Putamen (tissue), 1 donor: ENCODE measurements around the gene THEM5.

Experiments
- DNase-seq: peaks from one replicate; pipeline ENCODE4 v3.0.0-alpha.2; 2016; ENCODE audit warnings: low spot score

Gene THEM5

GRCh38 chr1:151839457-151840403 lies 13.8 kb downstream of the THEM5 start, which contains the start of gene C2CD4D:
TSS of gene C2CD4D (minus strand) at chr1:151839820. CDS start at chr1:151838989, 831 bp downstream.
- peak; percentile 90 for DNase-seq

- no peak for DNase-seq
Measured at GRCh38 chr1:151839082-151839412, 14.5 kb downstream of the THEM5 start.

- no peak for DNase-seq
Measured at GRCh38 chr1:151838222-151839081, 15.1 kb downstream of the THEM5 start.

DNA sequence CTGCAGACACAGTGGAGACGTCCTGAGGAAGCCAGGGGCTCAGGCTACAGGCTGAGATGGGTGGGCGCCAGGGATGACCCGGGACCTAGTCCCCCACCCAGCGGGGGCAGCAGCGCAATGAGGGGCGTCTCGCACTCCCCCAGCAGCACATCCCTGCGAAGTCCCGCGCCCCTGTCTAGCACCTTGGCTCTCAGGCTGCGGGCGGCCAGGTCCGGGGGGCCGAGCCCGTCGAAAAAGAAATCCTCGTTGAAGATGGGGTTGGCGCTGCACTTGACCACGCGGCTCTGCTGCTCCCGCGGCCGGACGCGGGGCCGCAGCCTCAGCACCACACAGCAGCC lies 15.7 kb downstream of the THEM5 start:
- DNase-seq, result no peak

- DNase-seq, result no peak
Measured at GRCh38 chr1:151837197-151837596, 16.3 kb downstream of the THEM5 start.

DNA sequence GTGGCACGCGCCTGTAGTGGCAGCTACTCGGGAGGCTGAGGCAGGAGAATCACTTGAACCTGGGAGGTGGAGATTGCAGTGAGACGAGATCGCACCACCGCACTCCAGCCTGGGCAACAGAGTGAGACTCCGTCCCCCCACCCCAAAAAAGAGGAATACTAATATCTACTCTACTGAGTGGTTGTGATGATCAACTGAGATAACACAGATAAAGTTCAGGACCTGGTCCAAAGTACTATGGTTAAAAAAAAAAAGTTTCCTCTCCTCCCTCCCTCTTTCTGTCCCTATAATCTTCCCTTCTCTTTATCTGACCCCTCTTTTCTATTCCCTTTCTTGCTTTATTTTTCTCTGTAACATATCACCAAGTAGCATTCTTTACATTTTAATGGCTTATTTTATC lies 17.9 kb downstream of the THEM5 start:
- no peak for DNase-seq

- DNase-seq, result no peak
Measured at GRCh38 chr1:151834239-151834638, 19.3 kb downstream of the THEM5 start.

DNA sequence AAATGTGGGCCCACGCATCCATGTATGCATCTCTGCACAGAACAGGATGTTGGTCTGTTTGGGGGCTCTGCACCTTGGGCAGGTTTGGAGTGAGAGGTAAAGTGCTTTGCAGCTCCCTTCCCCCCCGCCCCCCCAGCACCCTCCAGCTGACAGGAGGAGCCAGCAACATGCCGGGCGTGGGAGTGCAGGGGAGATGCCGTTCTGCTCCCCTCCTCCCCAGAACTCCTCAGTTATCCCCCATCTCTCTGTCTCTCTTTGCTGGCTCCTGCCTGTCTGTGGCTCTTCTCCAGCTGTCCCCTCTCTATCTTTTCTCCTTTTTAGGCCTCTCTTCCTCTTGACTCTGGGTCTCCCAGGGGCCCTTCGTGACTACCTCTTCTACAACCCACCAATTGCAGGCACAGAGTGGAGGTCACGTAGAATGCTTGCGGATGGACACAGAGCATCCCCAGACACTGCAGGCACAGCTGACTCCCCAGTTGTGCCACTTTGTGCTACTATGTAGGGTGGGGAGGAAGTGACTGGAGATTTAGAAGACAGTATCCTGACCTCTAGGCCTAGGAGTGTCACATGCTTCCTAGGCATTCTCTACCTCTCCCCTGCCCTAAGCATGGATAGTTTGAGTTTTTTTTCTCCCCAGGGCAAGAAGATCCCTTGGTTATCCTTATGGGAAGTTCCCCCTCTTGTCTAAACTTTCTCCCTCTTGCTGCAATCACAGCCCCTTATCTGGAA lies 20.2 kb downstream of the THEM5 start:
- DNase-seq, result no peak

GRCh38 chr1:151832318-151832980 lies 21.1 kb downstream of the THEM5 start:
- no peak for DNase-seq

- DNase-seq, result no peak
Measured at GRCh38 chr1:151831605-151832004, 21.9 kb downstream of the THEM5 start, which contains the start of gene RORC. TSS of gene RORC (minus strand) at chr1:151831802. CDS start at chr1:151831764, 38 bp downstream.

DNA sequence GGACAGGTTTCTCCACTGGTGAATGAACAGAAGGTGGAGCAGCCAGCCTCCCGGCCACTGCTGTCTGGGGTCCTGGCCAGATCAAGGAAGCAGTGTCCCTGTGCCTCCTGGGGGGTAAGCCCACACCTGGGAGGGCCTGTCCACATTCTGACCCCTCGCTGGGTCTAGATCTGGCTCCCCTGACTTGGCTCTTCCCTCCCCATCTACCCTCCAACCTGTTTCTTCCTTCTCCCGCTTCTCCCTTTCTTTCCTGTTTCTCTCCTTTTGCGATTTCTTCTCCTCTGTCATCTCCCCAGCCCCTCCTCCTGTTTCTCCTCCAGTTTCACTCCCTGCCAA lies 22.3 kb downstream of the THEM5 start:
- DNase-seq, result no peak

DNA sequence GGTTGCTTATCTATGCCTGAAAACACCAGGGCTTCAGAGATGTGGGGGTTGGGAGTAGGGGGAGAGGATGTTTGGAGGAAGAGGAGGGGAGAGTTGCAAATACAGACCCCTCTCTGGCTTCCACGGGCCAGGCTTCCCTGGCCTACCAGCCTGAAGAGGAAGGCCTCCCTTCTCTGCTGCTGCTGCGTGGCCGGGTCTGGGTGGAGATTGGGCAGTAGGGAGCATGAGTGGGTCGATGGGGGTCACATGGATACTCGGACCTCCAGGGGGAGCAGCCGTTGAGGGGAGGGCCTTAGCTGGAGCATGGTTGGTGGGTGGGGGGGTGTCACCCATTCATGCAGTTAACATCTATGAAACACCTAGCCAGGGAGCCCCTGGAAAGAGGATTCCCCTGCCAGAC lies 23.5 kb downstream of the THEM5 start:
- no peak for DNase-seq

GRCh38 chr1:151829352-151830046 lies 24.0 kb downstream of the THEM5 start:
- DNase-seq, result no peak

DNA sequence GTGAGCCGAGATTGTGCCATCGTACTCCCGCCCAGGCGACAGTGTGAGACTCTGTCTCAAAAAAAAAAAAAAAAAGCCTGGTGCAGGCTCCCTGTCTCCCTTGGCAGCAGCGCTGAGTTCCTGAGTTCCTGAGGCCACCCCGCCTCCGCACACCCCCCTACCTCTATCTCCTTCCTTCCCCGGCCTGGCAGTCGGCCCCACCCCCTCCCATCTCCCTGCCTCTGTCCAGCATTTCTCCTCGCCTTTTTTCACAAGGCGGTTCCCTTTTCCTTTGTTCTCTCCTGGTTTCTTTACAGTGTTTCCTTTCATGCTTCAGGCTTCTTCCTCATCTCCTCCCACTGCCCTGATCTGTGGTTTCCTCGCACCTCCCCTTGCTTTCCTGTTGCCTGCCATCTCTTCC lies 24.6 kb downstream of the THEM5 start:
- no peak for DNase-seq

DNA sequence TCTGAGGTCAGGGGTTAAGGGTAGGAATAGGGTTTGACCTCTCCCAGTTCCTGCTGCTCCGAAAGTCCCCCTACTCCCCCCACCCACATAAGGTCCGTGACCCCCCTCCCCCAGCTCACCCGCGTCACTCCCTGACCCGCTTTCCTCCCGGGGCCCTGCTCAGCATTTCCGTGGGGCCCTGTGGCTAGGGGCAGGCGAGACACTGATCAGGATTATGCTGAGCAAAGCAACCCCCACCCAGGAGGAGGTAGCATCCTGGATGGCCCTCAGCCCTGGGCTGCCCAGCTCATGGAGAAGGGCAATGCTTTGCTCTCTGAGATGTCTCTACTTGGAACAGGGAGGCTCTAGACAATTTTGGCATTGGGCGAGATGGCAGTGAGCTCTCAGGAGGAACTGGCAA lies 25.7 kb downstream of the THEM5 start:
- DNase-seq, result no peak

GRCh38 chr1:151825751-151826660 lies 27.5 kb downstream of the THEM5 start:
- DNase-seq, result no peak

DNA sequence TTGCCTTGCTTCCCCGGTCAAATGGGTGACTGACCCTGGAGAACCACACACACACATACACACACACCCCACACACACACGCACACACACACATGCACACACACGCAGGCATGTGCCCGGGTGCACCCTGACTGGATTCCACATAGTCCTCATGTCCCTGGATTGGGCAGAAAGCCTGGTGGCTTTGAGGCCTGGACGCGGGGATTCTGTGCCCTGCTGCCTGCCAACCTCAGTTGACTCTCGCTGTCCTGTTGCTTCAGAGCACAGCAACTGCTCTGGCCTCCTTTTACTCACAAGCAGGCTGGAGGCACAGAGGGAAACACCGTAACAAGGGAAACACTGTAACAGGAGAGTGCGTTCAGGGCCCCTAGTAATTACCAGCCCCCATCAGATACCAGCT lies 28.3 kb downstream of the THEM5 start:
- DNase-seq, result no peak

DNA sequence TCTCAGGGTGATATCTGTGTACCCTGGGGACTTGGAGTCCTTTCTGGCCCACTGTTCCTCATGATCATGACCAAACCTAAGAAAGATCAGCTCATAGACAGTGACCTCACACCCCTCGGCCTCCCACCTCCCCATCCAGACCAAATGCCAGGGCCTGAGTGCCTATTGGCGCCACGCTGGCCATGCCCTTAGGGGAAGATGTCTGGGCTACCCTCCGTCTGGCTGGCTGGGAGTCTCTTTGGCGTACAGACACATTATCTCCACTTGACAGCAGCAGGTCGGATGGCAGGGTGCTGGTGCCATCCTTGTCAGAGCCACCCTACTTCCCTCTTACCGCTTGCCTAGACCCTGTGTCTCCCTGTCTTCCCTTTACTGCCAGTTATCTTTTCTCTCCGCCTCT lies 30.3 kb downstream of the THEM5 start:
- no peak for DNase-seq

GRCh38 chr1:151822404-151822803 lies 31.1 kb downstream of the THEM5 start:
- no peak for DNase-seq

DNA sequence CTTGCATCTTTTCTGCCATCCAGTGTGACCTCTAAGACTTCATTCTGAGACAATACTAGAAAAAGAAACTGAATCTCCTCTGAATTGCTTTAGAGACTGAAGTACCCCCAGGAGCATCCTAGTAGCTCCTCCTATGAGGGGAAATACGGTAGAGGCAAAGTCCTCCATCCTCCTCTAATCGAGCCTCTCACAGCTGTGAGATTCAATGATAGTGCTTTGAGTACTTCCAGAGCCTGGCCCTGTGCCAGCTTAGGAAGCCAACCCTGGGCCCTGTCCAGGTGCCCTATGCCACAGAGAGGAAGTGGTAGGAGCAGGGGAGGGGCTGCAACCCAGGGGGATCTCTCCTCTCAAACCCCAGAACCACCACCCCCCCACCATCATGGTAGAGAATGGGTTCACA lies 32.6 kb downstream of the THEM5 start:
- DNase-seq, result no peak
